Measurements from ENCODE around the gene TFIP11. TPM values are rescaled to one million over a fixed set of nuclear protein-coding genes. Genes with fewer than 3 reads are reported as not detected.

Gene TFIP11
- total and polyA plus RNA-seq, 9 of the 15 experiments (the other 6 are each of a cell fraction or from before 2014, with no cell fraction given), result 11.5 to 38.1 (median 25.2) TPM

GRCh38 chr22:26445577-26446275 lies 66.5 kb downstream of the TFIP11 start:
- Histone ChIP-seq H4K20me1 (replicated peaks; ENCODE audit: control insufficient read depth, insufficient read depth, low read length) (no peaks in the 10 kb centered on the region), H3K9ac (ENCODE audit: insufficient read depth in 1 of 2, low read depth in 2 of 2, low read length in 2 of 2) (no peak overlapping the region), H2AFZ (ENCODE audit: low read depth, low read length) (no peak overlapping the region), H3K27ac (ENCODE audit: extremely low read depth, low read depth, low read length) (no peak overlapping the region), H3K4me3 (no peak overlapping the region), H3K36me3 (ENCODE audit: control insufficient read depth, insufficient read depth, low read length) (no peaks in the 10 kb centered on the region; the same call in 2 of the 3 replicates), H3K79me2 (ENCODE audit: control insufficient read depth, insufficient read depth, low read length) (no peaks in the 10 kb centered on the region), H3K4me2 (ENCODE audit: insufficient read depth, low read length) (no peak overlapping the region), H3K9me1 (ENCODE audit: control insufficient read depth, insufficient read depth, low read length) (no peaks in the 10 kb centered on the region), H3K4me1 (replicated peaks in 1 of 2; ENCODE audit: control insufficient read depth in 2 of 2, insufficient read depth in 2 of 2, low read length in 2 of 2) (peaks cover 0 to 3% of the 10 kb centered on the region in 2 experiments; a peak in 3 of 5 replicates), H3K9me3 (replicated peaks; ENCODE audit: control insufficient read depth, insufficient read depth, low read depth, low read length) (no peaks in the 10 kb centered on the region), H3K27me3 (ENCODE audit: control insufficient read depth in 2 of 2, insufficient read depth in 2 of 2, low read length in 2 of 2) (no peaks in the 10 kb centered on the region)
- TF ChIP-seq RBM15 (IDR thresholded peaks at IDR 0.05; ENCODE audit: insufficient read depth, low read length) (no peak), BRD4 (IDR thresholded peaks at IDR 0.05) (no peak), POLR2B (IDR thresholded peaks at IDR 0.05; ENCODE audit: low read depth, partially characterized antibody) (no peak), ZBTB9 (CRISPR knock-in tag; IDR thresholded peaks at IDR 0.05) (no peak), TBL1XR1 (IDR thresholded peaks at IDR 0.05; ENCODE audit: low read length in 2 of 2) (no peak), ZNF512 (tag; IDR thresholded peaks at IDR 0.05) (no peak), ZBTB8A (IDR thresholded peaks at IDR 0.05; ENCODE audit: partially characterized antibody) (no peak), XRCC3 (IDR thresholded peaks at IDR 0.05) (no peak), HOMEZ (CRISPR knock-in tag; IDR thresholded peaks at IDR 0.05) (no peak), NFXL1 (CRISPR knock-in tag; IDR thresholded peaks at IDR 0.05) (no peak), MXD1 (CRISPR knock-in tag; IDR thresholded peaks at IDR 0.05; ENCODE audit: borderline replicate concordance, poor library complexity, severe bottlenecking) (no peak), SUPT5H (IDR thresholded peaks at IDR 0.05) (no peak), DACH1 (IDR thresholded peaks at IDR 0.05; ENCODE audit: partially characterized antibody) (no peak), ZNF274 (IDR thresholded peaks at IDR 0.05; ENCODE audit: borderline replicate concordance, low read depth, low read length) (no peak), ARHGAP35 (IDR thresholded peaks at IDR 0.05; ENCODE audit: partially characterized antibody) (no peak), ZNF232 (CRISPR knock-in tag; IDR thresholded peaks at IDR 0.05) (no peak), ELF4 (CRISPR knock-in tag; IDR thresholded peaks at IDR 0.05) (no peak), ZNF444 (CRISPR knock-in tag; IDR thresholded peaks at IDR 0.05) (no peak), LCOR (CRISPR knock-in tag; IDR thresholded peaks at IDR 0.05) (no peak)
- no peak for DNase-seq (ENCODE audit: extremely low read depth in 1 of 4, low spot score in 3 of 4)
- ChIA-PET CTCF (ENCODE audit: low intra/inter-chr PET ratio) (no interaction called here), POLR2A (interaction anchor here (1.0 kb wide), 1 partner anchor 44 kb away, joined by 3 read pairs; no protein-coding TSS in a partner anchor)
- ATAC-seq, result no peak
- WGBS (ENCODE audit: insufficient coverage, low coverage, missing lambda C conversion rate), result 45% methylated on average over 9 of the region's 15 CpGs
- no TSS peak for BruUV-seq (replicated peaks)
- in situ Hi-C loops (cut with MboI) (no loop called here), intact Hi-C loops (cut with micrococcal nuclease) (no loop called here)
- FAIRE-seq, result no peak
